NCI-H1694 (cell line): ENCODE data around the gene TSEN34.

Source experiments
- DNase-seq: peaks from one replicate; lab custom pipeline; 2025; lab: John Stamatoyannopoulos, UW

Gene TSEN34

GRCh38 chr19:54191011-54191810, at the start of gene TSEN34:
Gene TSEN34, plus strand, starts transcription at chr19:54191308. Its CDS starts 57 bp downstream, at chr19:54191365.
- DNase-seq = peak; percentile 64

- DNase-seq = no peak
Observed at GRCh38 chr19:54141356-54141755, 49.8 kb upstream of the TSEN34 start.

- DNase-seq = no peak
Observed at GRCh38 chr19:54142166-54142780, 48.8 kb upstream of the TSEN34 start.

GRCh38 chr19:54145541-54146158, 45.5 kb upstream of the TSEN34 start:
- no peak for DNase-seq

- no peak for DNase-seq
Observed at GRCh38 chr19:54147676-54148075, 43.4 kb upstream of the TSEN34 start.

- no peak for DNase-seq
Observed at GRCh38 chr19:54148158-54148557, 43.0 kb upstream of the TSEN34 start.

- DNase-seq = no peak
Observed at GRCh38 chr19:54149021-54149812, 41.9 kb upstream of the TSEN34 start.

- DNase-seq = no peak
Observed at GRCh38 chr19:54151362-54152035, 39.6 kb upstream of the TSEN34 start.

- no peak for DNase-seq
Observed at GRCh38 chr19:54152267-54152666, 38.8 kb upstream of the TSEN34 start.

- no peak for DNase-seq
Observed at GRCh38 chr19:54152878-54153524, 38.1 kb upstream of the TSEN34 start.

- DNase-seq = no peak
Observed at GRCh38 chr19:54153731-54154326, 37.3 kb upstream of the TSEN34 start.

- DNase-seq = no peak
Observed at GRCh38 chr19:54154603-54155345, 36.3 kb upstream of the TSEN34 start.

- DNase-seq = no peak
Observed at GRCh38 chr19:54155694-54156093, 35.4 kb upstream of the TSEN34 start.

- no peak for DNase-seq
Observed at GRCh38 chr19:54156490-54156889, 34.6 kb upstream of the TSEN34 start.

- DNase-seq = no peak
Observed at GRCh38 chr19:54156953-54157352, 34.2 kb upstream of the TSEN34 start.

- DNase-seq = no peak
Observed at GRCh38 chr19:54158812-54159351, 32.2 kb upstream of the TSEN34 start.

- peak; percentile 100 for DNase-seq
Observed at GRCh38 chr19:54159352-54160181, 31.5 kb upstream of the TSEN34 start, which contains the start of gene LENG1. Gene LENG1, minus strand, starts transcription at chr19:54159721. Its CDS starts 26 bp downstream, at chr19:54159695.

GRCh38 chr19:54160182-54160811, 30.8 kb upstream of the TSEN34 start:
- no peak for DNase-seq
